ENCODE data around the gene GRHL1.
A peak's percentile ranks its signal among the peaks of the same experiment; 100 is the strongest.

GRHL1 gene

GRCh38 chr2:9951272-9951521 lies 296 bp upstream of the GRHL1 start:
- Histone ChIP-seq H3K4me2 (ENCODE audit: insufficient read depth, low read length) (peak overlapping the region; percentile 80), H3K4me3 (ENCODE audit: low read depth in 1 of 2, low read length in 2 of 2) (peak overlapping the region; percentile 38 to 73; a peak in 3 of 4 replicates), H3K27ac (ENCODE audit: low read length) (peak overlapping the region; percentile 56; the same call in 1 of the 2 replicates), H3K9ac (ENCODE audit: low read depth, low read length) (peak overlapping the region; percentile 62), H3K27me3 (ENCODE audit: insufficient read depth, low read length, poor library complexity) (no peaks in the 10 kb centered on the region), H3K4me1 (ENCODE audit: insufficient read depth, low read length) (peaks cover 26% of the 10 kb centered on the region), H4K20me1 (ENCODE audit: insufficient read depth, low read length) (no peaks in the 10 kb centered on the region), H3K36me3 (ENCODE audit: insufficient read depth, low read length) (peaks cover 4% of the 10 kb centered on the region; the same call in 1 of the 2 replicates), H2AFZ (ENCODE audit: low read depth, low read length) (peak overlapping the region; percentile 70), H3K9me3 (ENCODE audit: insufficient read depth, low read length, severe bottlenecking) (no peaks in the 10 kb centered on the region), H3K79me2 (ENCODE audit: insufficient read depth, low read length) (peaks cover 3% of the 10 kb centered on the region; the same call in 1 of the 2 replicates)
- DNase-seq: no peak
- no peak for TF ChIP-seq CTCF (IDR thresholded peaks at IDR 0.05; ENCODE audit: borderline replicate concordance, extremely low read depth, low read length, poor library complexity, severe bottlenecking)
- TF ChIP-seq EZH2 (IDR thresholded peaks at IDR 0.05; ENCODE audit: borderline replicate concordance, low read depth, low read length, severe bottlenecking): no peak
- ATAC-seq (ENCODE audit: insufficient read depth, low read depth): no peak

DNA sequence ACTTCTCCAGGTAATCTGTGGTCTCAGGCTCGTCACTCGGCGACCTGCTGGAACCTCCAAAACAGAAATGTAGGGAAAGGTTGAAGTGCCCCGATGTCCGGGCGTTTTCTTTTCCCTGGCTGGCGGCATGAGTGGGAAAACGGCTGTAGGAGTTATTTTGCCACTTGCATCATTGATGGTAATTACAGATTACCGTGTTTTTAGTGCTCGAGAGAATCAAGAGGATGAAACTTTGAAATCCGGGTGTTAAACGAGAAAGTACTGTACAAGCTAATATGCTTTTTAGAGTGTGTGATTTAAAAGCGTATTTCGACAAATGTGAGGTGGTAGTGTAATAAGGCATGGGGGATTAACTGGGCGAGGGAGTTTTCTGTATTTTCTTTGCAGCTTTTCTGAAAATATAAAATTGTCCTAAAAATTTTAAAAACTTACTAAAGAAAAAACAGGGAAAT lies 819 bp downstream of the GRHL1 start:
- Histone ChIP-seq H3K9ac (ENCODE audit: low read depth, low read length) (peak overlapping the region; percentile 68), H4K20me1 (ENCODE audit: insufficient read depth, low read length) (no peaks in the 10 kb centered on the region), H3K79me2 (ENCODE audit: insufficient read depth, low read length) (peaks cover 3% of the 10 kb centered on the region; the same call in 1 of the 2 replicates), H3K4me3 (ENCODE audit: low read depth in 1 of 2, low read length in 2 of 2) (peak overlapping the region; percentile 5 to 80; a peak in 3 of 4 replicates), H3K9me3 (ENCODE audit: insufficient read depth, low read length, severe bottlenecking) (no peaks in the 10 kb centered on the region), H3K4me1 (ENCODE audit: insufficient read depth, low read length) (peaks cover 26% of the 10 kb centered on the region), H3K27ac (ENCODE audit: low read length) (no peak overlapping the region), H3K27me3 (ENCODE audit: insufficient read depth, low read length, poor library complexity) (no peaks in the 10 kb centered on the region), H2AFZ (ENCODE audit: low read depth, low read length) (peak overlapping the region; percentile 75), H3K36me3 (ENCODE audit: insufficient read depth, low read length) (peaks cover 4% of the 10 kb centered on the region; the same call in 1 of the 2 replicates), H3K4me2 (ENCODE audit: insufficient read depth, low read length) (peak overlapping the region; percentile 80)
- ATAC-seq (ENCODE audit: insufficient read depth, low read depth) (no peak), DNase-seq (no peak)
- TF ChIP-seq EZH2 (IDR thresholded peaks at IDR 0.05; ENCODE audit: borderline replicate concordance, low read depth, low read length, severe bottlenecking): no peak
- no peak for TF ChIP-seq CTCF (IDR thresholded peaks at IDR 0.05; ENCODE audit: borderline replicate concordance, extremely low read depth, low read length, poor library complexity, severe bottlenecking)

DNA sequence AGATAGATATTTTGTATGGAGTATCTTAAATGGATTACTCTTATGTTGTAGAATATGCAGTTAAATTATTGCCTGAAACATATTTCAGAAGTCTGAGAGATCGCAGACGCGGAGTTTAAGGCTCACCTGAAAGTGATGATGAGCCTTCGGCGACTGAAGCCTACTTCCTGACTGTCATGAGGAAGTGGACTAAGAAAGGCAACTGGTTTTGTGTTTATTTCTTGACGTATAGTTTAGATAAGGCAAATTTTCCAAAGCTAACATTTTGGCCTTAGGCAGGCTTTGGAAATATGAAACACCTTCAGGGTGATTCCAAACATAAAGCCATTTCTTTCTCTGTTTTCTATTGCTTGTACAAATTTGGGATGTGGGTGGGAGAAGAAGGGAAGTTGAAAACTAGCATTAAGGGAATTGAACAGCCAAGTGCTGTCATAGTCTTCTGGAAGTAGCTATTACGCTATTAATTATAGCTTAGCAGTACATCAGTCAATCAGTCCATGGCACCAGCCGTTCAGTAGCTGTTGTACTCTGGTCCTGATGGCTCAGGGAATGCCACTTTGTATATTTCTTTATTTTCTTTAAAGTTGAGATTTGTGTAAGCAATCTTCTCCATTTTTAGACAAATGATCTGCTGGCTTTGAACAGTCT lies 1.5 kb downstream of the GRHL1 start:
- peaks cover 3% of the 10 kb centered on the region; the same call in 1 of the 2 replicates for H3K79me2 ChIP-seq (ENCODE audit: insufficient read depth, low read length)
- DNase-seq (no peak), ATAC-seq (ENCODE audit: insufficient read depth, low read depth) (no peak)
- H3K9me3 ChIP-seq (ENCODE audit: insufficient read depth, low read length, severe bottlenecking): no peaks in the 10 kb centered on the region
- H3K27ac ChIP-seq (ENCODE audit: low read length): no peak overlapping the region
- H3K27me3 ChIP-seq (ENCODE audit: insufficient read depth, low read length, poor library complexity): no peaks in the 10 kb centered on the region
- peaks cover 26% of the 10 kb centered on the region for H3K4me1 ChIP-seq (ENCODE audit: insufficient read depth, low read length)
- TF ChIP-seq EZH2 (IDR thresholded peaks at IDR 0.05; ENCODE audit: borderline replicate concordance, low read depth, low read length, severe bottlenecking) (no peak), CTCF (IDR thresholded peaks at IDR 0.05; ENCODE audit: borderline replicate concordance, extremely low read depth, low read length, poor library complexity, severe bottlenecking) (no peak)
- peak overlapping the region; percentile 80; the same call in 1 of the 2 replicates for H3K4me2 ChIP-seq (ENCODE audit: insufficient read depth, low read length)
- H2AFZ ChIP-seq (ENCODE audit: low read depth, low read length): no peak overlapping the region
- H4K20me1 ChIP-seq (ENCODE audit: insufficient read depth, low read length): no peaks in the 10 kb centered on the region
- peaks cover 4% of the 10 kb centered on the region; the same call in 1 of the 2 replicates for H3K36me3 ChIP-seq (ENCODE audit: insufficient read depth, low read length)
- peak overlapping the region; percentile 5 to 80; a peak in 2 of 4 replicates for H3K4me3 ChIP-seq (ENCODE audit: low read depth in 1 of 2, low read length in 2 of 2)
- peak overlapping the region; percentile 68; the same call in 1 of the 2 replicates for H3K9ac ChIP-seq (ENCODE audit: low read depth, low read length)

Data from DND-41 (cell line).